Astrocyte (in vitro differentiated cells and primary cell): ENCODE data around the gene POLR2H.

ENCODE experiments used
- EZH2 ChIP-seq: IDR thresholded peaks from 2 replicates; pipeline ENCODE4 v1.6.1; 2012; ENCODE audit warnings: mild to moderate bottlenecking, low read length, inconsistent platforms; ENCODE audit not compliant: insufficient read depth
- TF ChIP-seq, protein P1 (sequence below): IDR thresholded peaks from 2 replicates; pipeline ENCODE4 v1.5.1; 2011; ENCODE audit warnings: low read depth, mild to moderate bottlenecking, inconsistent platforms, low read length, moderate library complexity; ENCODE audit not compliant: insufficient read depth

DNA sequence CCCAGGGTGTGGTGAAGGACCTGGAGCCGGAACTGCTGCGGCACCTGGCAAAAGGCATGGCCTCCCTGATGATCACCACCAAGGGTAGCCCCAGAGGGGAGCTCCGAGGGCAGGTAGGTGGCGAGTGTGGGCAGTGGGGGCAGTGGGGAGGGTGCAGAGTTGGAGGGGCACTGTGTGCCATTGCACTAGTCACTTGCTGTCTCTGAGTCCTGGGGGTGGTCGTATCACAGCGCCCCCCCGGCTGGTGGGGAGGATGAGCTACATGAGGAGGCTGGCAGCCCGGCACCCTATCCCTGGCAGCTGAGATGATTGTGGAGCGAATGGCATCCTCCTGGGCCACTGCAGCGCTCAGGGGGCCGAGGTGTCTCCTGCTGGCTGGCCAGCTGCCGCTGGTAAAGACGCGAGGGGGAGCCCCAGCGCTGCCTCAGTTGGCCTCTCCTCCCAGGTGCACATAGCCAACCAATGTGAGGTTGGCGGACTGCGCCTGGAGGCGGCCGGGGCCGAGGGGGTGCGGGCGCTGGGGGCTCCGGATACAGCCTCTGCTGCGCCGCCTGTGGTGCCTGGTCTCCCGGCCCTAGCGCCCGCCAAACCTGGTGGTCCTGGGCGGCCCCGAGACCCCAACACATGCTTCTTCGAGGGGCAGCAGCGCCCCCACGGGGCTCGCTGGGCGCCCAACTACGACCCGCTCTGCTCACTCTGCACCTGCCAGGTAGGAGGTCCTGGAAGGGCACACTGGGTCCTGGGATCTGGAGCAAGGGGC is 24.7 kb downstream of the POLR2H start:
- TF ChIP-seq, protein P1, sequence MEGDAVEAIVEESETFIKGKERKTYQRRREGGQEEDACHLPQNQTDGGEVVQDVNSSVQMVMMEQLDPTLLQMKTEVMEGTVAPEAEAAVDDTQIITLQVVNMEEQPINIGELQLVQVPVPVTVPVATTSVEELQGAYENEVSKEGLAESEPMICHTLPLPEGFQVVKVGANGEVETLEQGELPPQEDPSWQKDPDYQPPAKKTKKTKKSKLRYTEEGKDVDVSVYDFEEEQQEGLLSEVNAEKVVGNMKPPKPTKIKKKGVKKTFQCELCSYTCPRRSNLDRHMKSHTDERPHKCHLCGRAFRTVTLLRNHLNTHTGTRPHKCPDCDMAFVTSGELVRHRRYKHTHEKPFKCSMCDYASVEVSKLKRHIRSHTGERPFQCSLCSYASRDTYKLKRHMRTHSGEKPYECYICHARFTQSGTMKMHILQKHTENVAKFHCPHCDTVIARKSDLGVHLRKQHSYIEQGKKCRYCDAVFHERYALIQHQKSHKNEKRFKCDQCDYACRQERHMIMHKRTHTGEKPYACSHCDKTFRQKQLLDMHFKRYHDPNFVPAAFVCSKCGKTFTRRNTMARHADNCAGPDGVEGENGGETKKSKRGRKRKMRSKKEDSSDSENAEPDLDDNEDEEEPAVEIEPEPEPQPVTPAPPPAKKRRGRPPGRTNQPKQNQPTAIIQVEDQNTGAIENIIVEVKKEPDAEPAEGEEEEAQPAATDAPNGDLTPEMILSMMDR, result no peak
- no peak for TF ChIP-seq EZH2
